NCI-H524 treated with DMSO at 0.1 percent for 48 hours (cell line): Measurements from ENCODE around the gene PSMD4.
"Not testable (repeated sequence)": the region's sequence is repeated elsewhere in the genome, so short reads cannot be mapped to it uniquely, and the experiment has no call there.

Experiments
- DNase-seq: peaks from one replicate; lab custom pipeline; 2025; lab: John Stamatoyannopoulos, UW

PSMD4 gene

DNA sequence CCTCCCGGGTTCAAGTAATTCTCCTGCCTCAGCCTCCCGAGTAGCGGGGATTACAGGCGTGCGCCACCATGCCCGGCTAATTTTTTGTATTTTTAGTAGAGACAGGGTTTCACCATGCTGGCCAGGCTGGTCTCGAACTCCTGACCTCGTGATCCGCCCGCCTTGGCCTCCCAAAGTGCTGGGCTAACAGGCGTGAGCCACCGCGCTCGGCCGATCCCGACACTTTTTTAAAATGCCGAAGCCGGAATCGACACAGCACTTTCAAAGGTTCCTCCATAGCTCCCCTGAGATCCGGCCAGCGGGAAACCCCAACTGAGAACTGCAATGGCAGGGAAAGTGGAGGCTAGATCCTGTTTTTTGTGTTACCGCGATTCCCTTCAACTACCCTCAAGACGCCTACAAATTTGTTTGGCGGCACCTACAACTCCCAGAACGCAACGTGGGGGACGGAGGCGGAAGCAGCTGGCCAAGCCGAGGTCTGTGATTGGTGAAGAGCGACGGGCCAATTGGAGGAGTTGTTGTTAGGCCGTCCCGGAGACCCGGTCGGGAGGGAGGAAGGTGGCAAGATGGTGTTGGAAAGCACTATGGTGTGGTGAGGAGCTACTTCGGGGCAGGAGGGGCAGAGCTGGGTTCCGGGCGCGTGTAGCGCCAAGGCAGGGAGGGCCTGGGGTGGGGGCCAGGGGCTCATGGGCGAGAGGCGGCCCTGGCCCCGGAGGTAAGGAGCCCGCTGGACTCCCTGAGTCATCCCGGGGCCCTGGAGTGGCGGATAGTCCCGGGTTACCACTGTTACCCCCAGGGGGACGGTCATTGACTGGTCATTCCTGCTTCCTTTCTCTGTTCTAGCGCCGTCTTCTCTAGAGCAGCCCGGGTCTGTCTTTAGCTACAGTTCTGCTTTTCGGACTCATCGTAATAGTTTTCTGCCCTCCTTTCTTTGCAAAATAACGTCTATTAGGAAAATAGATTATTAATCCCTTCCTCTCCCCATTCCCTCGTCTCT lies at the start of gene PSMD4:
PSMD4 (plus strand) TSS at position 518 of the 997 bp plus-strand sequence; CDS start at position 567, 49 bp downstream.
- DNase-seq = peak; percentile 93

DNA sequence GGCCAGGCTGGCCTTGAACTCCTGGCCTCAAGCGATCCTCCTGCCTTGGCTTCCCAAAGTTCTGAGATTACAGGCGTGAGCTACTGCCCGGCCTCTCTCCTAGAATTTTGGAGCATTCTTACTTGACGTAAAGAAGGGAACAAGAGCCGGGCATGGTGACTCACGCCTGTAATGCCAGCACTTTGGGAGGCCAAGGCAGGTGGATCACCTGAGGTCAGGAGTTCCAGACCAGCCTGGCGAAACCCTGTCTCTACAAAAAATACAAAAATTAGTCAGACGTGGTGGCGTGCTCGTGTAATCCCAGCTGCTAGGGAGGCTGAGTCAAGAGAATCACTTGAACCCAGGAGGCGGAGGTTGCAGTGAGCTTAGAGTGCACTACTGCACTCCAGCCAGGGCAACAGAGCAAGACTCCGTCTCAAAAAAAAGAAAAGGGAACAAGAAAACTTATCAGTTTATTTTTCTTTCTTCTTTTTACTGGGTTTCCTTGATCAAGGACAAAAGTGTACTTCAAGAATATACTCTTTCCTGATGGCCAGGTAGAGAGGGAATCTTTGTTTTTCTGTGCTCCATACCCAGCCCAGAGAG lies 49.1 kb upstream of the PSMD4 start:
- not testable (repeated sequence) for DNase-seq

DNA sequence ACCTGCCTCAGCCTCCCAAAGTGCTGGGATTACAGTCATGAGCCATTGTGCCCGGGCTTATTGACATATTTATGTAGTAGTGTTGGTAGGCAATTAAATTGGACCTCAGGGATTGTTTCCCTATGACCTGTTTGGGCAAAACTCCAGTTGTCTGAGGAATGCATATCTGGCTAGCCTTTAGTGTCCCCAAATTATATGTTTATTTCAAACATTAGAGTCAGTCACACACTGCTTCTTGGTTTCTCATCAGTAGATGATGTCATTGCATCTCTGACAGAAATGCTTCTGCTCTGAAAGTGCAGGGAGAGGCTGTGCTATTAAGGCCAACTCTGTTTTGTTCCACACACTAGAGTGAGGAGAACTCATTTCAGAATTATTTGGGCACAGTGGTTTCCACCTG lies 43.7 kb upstream of the PSMD4 start:
- DNase-seq = no peak

DNA sequence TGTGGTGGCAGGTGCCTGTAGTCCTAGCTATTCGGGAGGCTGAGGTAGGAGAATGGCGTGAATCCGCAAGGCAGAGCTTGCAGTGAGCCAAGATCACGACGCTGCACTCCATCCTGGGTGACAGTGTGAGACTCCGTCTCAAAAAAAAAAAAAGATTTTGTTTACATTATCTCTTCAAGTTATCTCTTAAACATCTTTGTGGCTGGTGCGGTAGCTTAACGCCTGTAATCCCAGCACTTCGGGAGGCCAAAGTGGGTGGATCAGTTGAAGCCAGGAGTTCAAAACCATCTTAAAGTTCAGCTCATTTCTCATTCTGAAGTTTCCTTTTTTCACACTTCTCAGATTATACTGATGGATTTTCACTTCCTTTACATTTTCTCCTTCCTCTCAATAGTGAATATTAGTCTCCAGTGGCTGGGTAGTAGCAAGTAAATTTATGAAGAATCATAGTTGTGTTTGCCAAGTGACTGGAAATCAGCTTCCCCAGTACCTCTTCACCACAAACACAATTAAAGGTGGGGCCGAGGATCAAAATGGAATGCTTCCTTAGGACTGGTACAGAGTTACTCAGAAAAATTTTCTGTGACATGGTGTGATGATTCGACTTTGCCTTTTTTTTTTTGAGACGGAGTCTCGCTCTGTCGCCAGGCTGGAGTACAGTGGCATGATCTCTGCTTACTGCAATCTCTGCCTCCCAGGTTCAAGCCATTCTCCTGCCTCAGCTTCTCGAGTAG lies 42.4 kb upstream of the PSMD4 start:
- DNase-seq = no peak

DNA sequence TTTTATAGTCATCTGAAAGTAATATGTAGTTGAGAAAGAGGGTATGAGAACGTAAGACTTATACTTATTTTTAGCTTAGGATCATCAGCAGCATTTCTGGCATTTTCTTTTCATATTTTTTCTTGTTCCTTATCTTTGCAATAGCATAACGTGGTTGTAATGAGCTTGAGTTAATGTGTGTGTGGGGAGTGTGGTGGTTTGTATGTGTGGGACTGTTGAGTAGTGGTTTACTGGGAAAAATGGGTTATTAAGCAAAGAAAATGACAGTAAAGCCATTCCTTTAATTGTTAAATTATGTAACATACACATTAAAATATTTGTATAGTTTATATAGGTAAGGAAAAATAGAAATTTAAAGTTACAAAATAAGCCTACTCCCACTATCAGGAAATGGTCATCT lies 41.0 kb upstream of the PSMD4 start:
- DNase-seq = no peak

DNA sequence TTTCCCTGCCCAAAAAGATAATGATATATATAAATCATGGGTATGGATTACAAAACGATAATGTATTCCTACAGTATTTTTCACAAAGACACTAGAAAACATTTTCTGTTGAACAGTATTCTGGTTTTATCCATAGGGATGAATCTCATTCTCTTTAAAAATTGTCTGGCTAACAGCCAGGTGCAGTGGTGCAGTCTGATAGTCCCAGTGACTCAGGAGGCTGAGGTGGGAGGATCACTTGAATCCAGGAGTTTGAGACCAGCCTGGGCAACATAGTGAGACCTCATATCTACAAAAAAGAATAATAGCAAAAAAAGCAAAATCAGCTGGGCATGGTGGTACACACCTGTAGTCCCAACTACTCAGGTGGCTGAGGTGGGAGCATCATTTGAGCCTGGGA lies 32.9 kb upstream of the PSMD4 start:
- DNase-seq = no peak

DNA sequence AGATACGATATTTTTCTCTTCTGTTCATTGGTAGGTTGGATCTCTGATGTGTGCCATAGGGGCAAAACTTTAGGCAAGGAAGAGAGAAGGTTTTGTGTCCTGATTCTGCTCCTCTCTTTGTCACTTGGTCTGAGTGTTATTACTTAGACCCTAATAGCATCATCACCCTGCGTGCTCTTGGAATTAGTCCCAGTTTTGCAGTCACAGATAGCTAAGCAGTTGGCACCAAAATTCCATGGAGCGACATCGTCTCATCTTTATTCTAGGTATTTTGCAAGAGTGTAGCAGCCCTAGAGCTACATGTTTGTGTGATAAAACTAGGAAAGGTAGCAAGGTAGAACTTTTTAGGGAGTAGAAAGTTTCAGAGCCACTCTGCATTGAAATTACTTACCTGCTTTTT lies 32.4 kb upstream of the PSMD4 start:
- no peak for DNase-seq

DNA sequence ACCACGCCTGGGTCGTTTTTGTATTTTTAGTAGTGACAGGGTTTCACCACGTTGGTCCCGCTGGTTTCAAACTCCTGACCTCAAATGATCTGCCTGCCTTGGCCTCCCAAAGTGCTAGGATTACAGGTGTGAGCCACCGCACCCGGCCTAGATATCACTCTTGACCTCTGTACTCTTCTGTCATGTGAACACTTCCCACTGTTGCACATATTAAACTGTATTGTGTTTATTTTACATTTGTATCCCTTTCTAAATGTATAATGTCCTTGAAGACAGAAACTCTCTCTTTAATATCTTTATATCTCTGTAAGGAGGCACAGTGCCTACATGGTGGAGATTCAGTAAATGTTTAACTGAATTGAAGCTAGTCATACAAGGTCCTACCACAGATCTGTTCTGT lies 19.3 kb upstream of the PSMD4 start:
- DNase-seq = no peak

DNA sequence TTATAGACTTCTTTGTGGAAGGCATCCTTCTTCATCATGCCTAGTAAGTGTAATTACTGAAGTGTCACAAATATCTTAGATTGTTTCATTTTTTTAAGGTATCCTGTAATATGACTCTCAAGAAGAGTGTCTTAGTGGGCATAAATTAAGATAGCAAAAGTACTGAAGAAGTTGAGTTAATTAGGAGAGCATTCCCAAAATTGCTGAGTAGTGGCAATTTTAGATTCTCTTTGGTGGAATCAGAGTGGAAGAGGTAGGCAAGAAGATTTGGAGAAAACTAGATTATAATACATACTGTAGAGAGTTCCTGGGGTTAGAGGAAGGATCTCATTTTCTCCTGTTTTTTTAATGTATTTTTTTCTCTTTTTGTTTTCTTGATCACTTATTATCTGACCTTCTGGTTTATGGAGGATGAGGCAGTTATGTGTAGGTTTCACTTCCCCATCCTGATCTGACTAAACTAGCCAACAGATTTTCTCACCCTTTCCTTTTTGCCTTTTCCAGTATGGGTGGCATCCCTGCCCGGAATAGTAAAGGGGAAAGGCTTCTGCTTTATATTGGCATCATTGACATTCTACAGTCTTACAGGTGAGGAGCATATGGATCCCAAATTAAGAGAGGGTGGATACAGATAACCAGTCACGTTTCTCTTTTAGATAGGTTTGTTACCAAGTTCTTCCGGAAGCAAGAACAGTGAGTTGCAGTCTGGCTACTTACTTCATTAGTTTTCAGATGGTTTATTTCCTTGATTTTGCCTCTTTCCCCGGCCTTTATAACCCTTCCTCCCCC lies 16.7 kb upstream of the PSMD4 start:
- no peak for DNase-seq

DNA sequence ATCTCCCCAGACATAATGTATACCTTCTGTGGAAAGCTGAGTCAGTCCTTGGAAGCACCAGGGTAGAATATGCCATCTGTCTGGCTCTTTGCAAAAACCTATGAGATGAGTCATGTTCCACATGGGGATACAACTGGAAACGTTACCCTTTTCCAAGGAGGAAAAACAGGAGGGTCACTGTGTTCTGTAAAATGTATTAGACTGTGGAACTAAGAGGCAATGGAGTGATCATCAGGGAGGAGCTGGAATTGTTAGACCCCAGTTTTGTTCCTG lies 16.1 kb upstream of the PSMD4 start:
- peak; percentile 37 for DNase-seq

DNA sequence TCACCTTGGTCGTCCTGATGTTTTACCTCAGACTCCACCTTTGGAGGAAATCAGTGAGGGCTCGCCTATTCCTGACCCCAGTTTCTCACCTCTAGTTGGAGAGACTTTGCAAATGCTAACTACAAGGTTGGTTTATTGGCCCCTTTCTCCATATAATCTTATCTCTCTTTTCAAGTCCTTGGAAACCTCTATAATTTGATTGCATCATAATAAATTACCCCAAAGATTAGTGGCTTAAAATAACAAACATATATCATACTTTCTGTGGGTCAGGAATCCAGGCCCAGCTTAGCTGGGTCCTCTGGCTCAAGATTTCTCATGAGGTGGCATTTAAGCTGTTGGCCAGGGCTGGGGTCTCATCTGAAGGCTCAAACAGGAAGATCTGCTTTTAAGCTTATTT lies 12.1 kb upstream of the PSMD4 start:
- DNase-seq = no peak

DNA sequence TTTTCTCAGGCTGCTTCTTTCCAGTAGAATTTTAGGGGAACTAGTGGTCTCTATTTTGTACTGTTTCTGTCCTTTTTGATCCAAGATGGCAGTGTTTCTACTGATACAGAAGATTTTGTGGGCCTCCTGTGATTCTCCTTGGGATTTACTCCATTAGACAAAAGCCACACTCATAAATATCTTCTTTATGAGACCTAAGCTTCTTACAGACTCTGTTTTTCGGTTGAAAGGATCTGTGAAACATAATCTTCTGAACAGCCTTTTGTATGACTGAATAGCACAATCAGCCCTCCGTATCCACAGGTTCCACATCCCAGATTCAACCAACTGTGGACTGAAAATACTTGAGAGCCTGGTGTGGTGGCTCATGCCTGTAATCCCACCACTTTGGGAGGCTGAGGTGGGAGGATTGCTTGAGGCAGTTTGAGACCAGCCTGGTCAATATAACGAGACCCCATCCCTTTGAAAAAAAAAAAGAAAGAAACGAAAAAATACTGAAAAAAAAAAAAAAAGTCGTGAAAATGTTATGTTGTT lies 10.8 kb upstream of the PSMD4 start:
- no peak for DNase-seq

DNA sequence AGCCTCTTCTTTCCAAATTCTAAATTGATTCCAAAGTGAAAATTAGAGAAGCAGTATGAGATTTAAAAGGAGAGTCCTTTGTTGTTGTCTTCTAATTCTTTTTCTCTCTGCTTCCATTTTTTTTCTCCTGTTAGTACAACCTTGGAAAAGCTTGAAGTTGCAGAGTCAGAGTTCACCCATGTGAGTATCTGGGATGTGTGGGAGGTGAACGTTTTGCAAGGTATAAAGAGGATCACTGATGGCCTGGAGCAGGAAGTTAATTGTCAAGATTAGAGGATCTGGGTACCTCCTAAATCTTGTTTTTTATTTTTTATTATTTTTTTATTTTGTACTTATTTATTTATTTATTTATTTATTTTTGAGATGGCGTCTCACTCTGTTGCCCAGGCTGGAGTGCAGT lies 7.7 kb upstream of the PSMD4 start:
- no peak for DNase-seq

DNA sequence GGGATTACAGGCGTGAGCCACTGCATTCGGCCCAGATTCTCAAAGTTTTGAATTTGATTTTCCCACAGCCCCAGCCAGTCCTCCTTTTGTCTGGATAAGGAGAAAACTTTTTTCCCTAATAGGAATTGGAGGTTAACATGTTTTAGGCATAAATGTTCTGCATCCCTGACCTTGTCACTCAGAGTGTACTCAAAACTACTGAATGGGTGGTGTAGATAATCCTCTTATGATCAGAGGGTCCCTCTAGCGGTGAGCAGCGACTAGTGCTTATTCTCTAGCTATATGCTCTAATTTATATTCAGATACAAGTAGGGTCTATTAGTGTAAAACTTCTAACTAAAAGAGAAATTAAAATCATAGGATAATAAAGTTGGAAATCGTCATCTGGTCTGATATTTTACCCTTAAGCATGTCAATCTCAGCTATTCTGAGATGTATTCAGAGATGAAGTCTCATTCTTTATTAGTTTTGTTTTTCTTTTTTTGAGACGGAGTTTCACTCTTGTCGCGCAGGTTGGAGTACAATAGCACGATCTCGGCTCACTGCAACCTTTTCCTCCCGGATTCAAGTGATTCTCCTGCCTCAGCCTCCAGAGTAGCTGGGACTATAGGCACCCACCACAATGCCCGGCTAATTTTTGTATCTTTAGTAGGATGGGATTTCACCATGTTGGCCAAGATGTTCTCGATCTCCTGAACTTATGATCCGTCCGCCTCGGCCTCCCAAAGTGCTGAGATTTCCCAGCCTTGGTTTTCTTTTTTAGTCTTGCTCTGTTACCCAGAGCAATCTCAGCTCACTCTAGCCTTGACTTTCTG lies 2.7 kb upstream of the PSMD4 start:
- peak; percentile 64 for DNase-seq

DNA sequence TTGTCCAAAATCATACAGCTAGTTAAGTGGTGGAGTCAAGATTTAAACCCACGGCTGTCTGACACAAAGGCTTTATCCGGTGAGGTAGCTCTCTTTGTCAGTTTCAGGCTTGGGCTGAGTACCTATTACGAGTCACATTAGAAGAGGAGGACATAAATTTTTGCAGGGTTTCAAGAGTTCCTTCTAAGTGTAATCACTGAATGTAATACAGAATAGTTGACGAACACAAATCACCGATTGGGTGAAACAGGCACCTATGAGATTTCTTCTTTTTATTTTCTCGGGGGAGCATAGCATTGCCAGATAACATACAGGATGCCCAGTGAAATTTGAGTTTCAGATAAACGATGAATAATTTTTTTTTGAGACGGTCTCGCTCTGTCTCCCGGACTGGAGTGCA lies 847 bp downstream of the PSMD4 start:
- no peak for DNase-seq

DNA sequence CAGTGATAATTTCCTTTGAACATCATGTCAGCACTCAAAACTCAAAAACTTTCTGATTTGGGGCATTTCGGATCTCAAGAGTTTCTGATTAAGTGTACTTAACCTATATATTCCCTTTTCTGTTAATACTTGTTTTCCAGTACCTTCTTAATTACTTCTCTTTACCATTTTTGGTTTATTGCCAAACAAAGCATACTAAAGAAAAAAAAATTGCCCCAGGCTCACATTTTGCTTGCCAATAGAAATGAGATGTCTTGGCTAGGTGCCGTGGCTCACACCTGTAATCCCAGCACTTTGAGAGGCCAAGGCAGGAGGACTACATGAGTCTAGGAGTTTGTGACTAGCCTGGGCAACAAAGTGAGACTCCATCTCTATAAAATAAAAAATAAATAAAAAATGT lies 4.8 kb downstream of the PSMD4 start:
- no peak for DNase-seq

DNA sequence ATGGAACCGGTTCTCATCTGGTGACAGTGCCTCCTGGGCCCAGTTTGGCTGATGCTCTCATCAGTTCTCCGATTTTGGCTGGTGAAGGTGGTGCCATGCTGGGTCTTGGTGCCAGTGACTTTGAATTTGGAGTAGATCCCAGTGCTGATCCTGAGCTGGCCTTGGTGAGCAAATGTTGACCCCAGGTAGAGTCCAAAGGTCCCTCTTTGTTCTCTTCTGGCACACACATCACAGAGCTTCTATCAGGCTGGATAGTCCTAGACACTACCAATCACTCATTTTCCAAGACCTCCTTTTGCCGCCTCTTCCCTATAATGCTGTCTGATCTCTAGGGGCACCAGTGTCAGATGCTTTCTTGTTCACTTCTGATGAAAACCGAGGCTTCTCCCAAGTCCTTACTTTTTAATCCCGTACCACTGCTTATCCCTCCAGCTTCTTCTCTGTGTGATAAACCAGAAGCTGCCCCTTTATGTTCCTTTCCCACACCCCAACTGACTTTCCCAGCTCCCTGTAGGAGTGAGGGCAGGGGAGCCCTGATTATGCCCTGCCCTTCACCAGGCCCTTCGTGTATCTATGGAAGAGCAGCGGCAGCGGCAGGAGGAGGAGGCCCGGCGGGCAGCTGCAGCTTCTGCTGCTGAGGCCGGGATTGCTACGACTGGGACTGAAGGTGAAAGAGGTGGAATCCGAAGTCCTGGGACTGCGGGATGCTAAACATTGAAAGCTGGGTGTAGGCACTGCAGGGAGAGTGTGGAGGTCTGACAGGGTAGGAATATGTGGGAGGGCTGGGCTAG lies 11.1 kb downstream of the PSMD4 start:
- DNase-seq = no peak

DNA sequence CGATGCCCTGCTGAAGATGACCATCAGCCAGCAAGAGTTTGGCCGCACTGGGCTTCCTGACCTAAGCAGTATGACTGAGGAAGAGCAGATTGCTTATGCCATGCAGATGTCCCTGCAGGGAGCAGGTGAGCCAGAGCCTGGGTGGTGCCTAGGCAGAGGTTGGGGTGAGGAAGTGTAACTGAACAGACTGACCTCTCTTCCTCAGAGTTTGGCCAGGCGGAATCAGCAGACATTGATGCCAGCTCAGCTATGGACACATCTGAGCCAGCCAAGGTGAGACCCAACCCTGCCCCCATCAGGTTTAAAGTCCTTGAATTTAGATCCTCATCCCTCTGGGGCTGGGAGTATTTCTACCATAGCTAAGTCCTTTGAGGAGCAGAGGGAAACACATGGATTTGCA lies 11.8 kb downstream of the PSMD4 start:
- DNase-seq = no peak

DNA sequence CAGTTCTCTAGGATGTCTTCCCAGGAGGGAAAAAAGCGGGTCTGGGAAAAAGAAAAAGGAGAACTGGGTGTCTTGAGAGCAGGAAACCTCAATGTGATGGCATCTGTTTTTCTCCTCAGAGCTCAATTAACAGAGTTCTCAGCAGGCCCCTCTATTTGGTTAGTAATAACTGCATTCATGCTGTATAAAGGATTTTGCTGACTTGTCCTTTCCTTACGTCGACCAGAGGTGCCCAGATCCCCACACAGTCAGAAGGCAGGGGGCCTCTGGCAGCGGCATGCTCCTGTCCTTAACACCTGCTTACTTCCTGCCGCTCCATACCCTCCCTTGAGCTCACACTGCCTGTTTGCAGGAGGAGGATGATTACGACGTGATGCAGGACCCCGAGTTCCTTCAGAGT lies 12.3 kb downstream of the PSMD4 start:
- DNase-seq = no peak

DNA sequence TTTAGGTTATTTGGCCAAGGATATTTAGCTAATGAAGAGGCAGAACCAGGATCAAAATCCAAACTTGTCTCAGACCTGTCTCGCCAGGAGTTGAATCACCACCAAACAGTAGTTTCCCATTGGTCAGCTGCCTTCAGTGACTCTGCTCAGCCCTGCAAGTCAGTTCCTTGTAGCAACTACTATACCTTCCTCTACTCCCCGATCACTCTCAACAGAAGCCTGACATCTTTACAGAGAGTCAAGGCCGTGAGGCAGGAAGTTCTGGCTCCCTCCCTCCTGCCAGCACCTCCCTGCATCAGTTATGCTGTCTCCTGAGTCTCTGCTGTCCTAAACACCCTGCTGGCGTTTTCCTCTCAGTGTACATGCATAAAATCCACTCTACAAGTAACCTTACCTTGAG lies 13.2 kb downstream of the PSMD4 start:
- no peak for DNase-seq
